ENCODE results near the gene COBL. TPM values are rescaled to one million over a fixed set of nuclear protein-coding genes. Genes with fewer than 3 reads are reported as not detected.

COBL gene
- total RNA-seq, 1 experiment from 2014 or later, result 0.39 TPM

- TF ChIP-seq SIN3A (IDR thresholded peaks at IDR 0.05; ENCODE audit: borderline replicate concordance, insufficient read depth, low read depth, low read length), result no peak
- no peak for TF ChIP-seq REST (IDR thresholded peaks at IDR 0.05; ENCODE audit: insufficient read depth in 1 of 2, low read depth in 2 of 2, low read length in 1 of 2)
- no peak for TF ChIP-seq CTCF (IDR thresholded peaks at IDR 0.05)
- TF ChIP-seq TCF7L2 (IDR thresholded peaks at IDR 0.05; ENCODE audit: low read depth, low read length), result no peak
- no peak for TF ChIP-seq POLR2AphosphoS5 (IDR thresholded peaks at IDR 0.05; ENCODE audit: low read depth, low read length)
- ChIA-PET CTCF (no interaction called here), POLR2A (no interaction called here)
- peaks cover 6% of the 10 kb centered on the region; the same call in 1 of the 2 replicates for H3K27me3 ChIP-seq (ENCODE audit: control insufficient read depth, insufficient read depth, low read length)
- in situ Hi-C loops (cut with HindIII; ENCODE audit: low pct_unique_long_range_greater_than_20kb, low sequenced_read_pairs) (no loop called here), intact Hi-C loops (cut with micrococcal nuclease; ENCODE audit: unreplicated experiment) (no loop called here)
- ATAC-seq, result no peak
- H3K27ac ChIP-seq (ENCODE audit: low read length), result no peak overlapping the region
- H3K4me3 ChIP-seq (ENCODE audit: low read depth in 2 of 2, low read length in 2 of 2), result no peak overlapping the region
- DNase-seq (ENCODE audit: low read depth, low spot score), result no peak
- H3K4me1 ChIP-seq (ENCODE audit: control insufficient read depth, insufficient read depth, low read length), result no peaks in the 10 kb centered on the region
- H3K36me3 ChIP-seq (ENCODE audit: control insufficient read depth, insufficient read depth, low read length), result no peaks in the 10 kb centered on the region
- H3K9me3 ChIP-seq (ENCODE audit: control insufficient read depth, insufficient read depth, low read depth, low read length), result no peaks in the 10 kb centered on the region
- no TSS peak for BruUV-seq (replicated peaks)
Observed at GRCh38 chr7:51077987-51078370, 238.6 kb downstream of the COBL start.

DNA sequence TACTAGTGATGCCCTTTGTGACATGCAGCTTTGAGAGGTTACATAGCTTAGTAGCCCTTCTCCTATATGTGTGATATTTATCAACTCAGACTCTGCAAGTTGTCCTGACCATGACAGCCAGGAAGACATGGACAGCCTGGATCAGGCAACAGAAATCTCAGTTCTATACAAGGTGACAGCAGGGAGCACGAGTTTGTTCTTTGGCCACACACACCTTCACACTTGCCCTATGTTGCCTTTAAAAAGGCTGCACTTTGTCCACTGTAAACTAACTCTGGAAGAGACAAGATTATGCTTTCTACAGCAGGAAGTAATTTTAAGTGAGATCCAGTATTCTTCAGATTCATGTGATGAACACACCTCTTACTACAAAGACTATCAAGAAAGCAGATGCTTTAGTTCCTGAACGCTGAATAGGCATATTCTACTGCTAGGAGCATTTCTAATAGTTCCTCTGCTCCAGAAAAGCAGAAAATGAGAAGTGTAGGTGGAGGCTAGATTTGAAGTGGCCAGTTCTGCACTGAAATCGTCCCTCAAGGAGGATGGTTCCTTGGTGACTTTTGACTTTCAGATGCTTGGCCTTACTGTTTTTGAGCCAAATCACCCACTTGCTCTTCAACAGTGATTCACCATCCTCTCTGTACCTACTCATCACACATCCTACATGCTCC, 239.2 kb downstream of the COBL start:
- H3K9me3 ChIP-seq (ENCODE audit: control insufficient read depth, insufficient read depth, low read depth, low read length), result no peaks in the 10 kb centered on the region
- H3K36me3 ChIP-seq (ENCODE audit: control insufficient read depth, insufficient read depth, low read length), result no peaks in the 10 kb centered on the region
- H3K4me1 ChIP-seq (ENCODE audit: control insufficient read depth, insufficient read depth, low read length), result no peaks in the 10 kb centered on the region
- no TSS peak for BruUV-seq (replicated peaks)
- in situ Hi-C loops (cut with HindIII; ENCODE audit: low pct_unique_long_range_greater_than_20kb, low sequenced_read_pairs) (no loop called here), intact Hi-C loops (cut with micrococcal nuclease; ENCODE audit: unreplicated experiment) (no loop called here)
- ChIA-PET CTCF (no interaction called here), POLR2A (no interaction called here)
- ATAC-seq, result no peak
- DNase-seq (ENCODE audit: low read depth, low spot score), result no peak
- H3K27ac ChIP-seq (ENCODE audit: low read length), result no peak overlapping the region
- TF ChIP-seq TCF7L2 (IDR thresholded peaks at IDR 0.05; ENCODE audit: low read depth, low read length), result no peak
- H3K4me3 ChIP-seq (ENCODE audit: low read depth in 2 of 2, low read length in 2 of 2), result no peak overlapping the region
- H3K27me3 ChIP-seq (ENCODE audit: control insufficient read depth, insufficient read depth, low read length), result peaks cover 6% of the 10 kb centered on the region; the same call in 1 of the 2 replicates
